OCI-LY3 (cell line): ENCODE data around the gene TOMM22.

ENCODE experiments used
- CTCF ChIP-seq: fragments of 200-600, 300-600 bp; sonication (generic); IDR thresholded peaks from 2 replicates; pipeline ENCODE4 v1.5.1; 2014; ENCODE audit warnings: antibody characterized with exemption, low read length, low read depth
- EZH2phosphoT487 ChIP-seq: fragments of 200-600 bp; shearing (Covaris generic); IDR thresholded peaks from 2 replicates; pipeline ENCODE4 v1.6.1; 2018; ENCODE audit warnings: antibody characterized with exemption, mixed run types, low read depth

GRCh38 chr22:38728871-38729796 lies 47.4 kb downstream of the TOMM22 start:
- TF ChIP-seq CTCF (no peak), EZH2phosphoT487 (no peak)
